ENCODE measurements around the gene CHD6.

- TF ChIP-seq CTCF (IDR thresholded peaks at IDR 0.05) (no peak), POLR2A (IDR thresholded peaks at IDR 0.05) (no peak)
Observed at GRCh38 chr20:41406896-41407444, 211.2 kb downstream of the CHD6 start.

Data from testis (tissue), 2 donors.